GM04503 (cell line): ENCODE data around the gene SBNO2.
"Not testable (repeated sequence)": the region's sequence is repeated elsewhere in the genome, so short reads cannot be mapped to it uniquely, and the experiment has no call there.

ENCODE experiments used
- DNase-seq: peaks from one replicate; pipeline ENCODE4 v3.0.0-alpha.2; 2012; ENCODE audit warnings: low read depth

Gene SBNO2

GRCh38 chr19:1136201-1136600 lies 37.9 kb downstream of the SBNO2 start:
- DNase-seq: no peak

- no peak for DNase-seq
Observed at GRCh38 chr19:1135454-1135853, 38.6 kb downstream of the SBNO2 start.

- DNase-seq: no peak
Observed at GRCh38 chr19:1134431-1134830, 39.6 kb downstream of the SBNO2 start.

GRCh38 chr19:1133471-1133929 lies 40.6 kb downstream of the SBNO2 start:
- DNase-seq: no peak

- no peak for DNase-seq
Observed at GRCh38 chr19:1132552-1133383, 41.3 kb downstream of the SBNO2 start.

GRCh38 chr19:1131718-1132551 lies 42.1 kb downstream of the SBNO2 start:
- peak; percentile 55 for DNase-seq

- no peak for DNase-seq
Observed at GRCh38 chr19:1130771-1131717, 43.0 kb downstream of the SBNO2 start.

GRCh38 chr19:1129535-1129934 lies 44.5 kb downstream of the SBNO2 start:
- DNase-seq: no peak

- not testable (repeated sequence) for DNase-seq
Observed at GRCh38 chr19:1129084-1129483, 45.0 kb downstream of the SBNO2 start.

- no peak for DNase-seq
Observed at GRCh38 chr19:1128106-1128505, 46.0 kb downstream of the SBNO2 start.

GRCh38 chr19:1126984-1127760 lies 46.9 kb downstream of the SBNO2 start:
- no peak for DNase-seq

GRCh38 chr19:1125601-1126467 lies 48.2 kb downstream of the SBNO2 start:
- no peak for DNase-seq

GRCh38 chr19:1123885-1124677 lies 50.0 kb downstream of the SBNO2 start:
- DNase-seq: no peak

- no peak for DNase-seq
Observed at GRCh38 chr19:1123381-1123780, 50.7 kb downstream of the SBNO2 start.

- no peak for DNase-seq
Observed at GRCh38 chr19:1122972-1123363, 51.1 kb downstream of the SBNO2 start.

- DNase-seq: no peak
Observed at GRCh38 chr19:1122021-1122971, 51.8 kb downstream of the SBNO2 start.

GRCh38 chr19:1121395-1121794 lies 52.7 kb downstream of the SBNO2 start:
- no peak for DNase-seq
